ENCODE measurements around the gene SNAPC2.
"Not testable (repeated sequence)": the region's sequence is repeated elsewhere in the genome, so short reads cannot be mapped to it uniquely, and the experiment has no call there.

- not testable (repeated sequence) for TF ChIP-seq CTCF (IDR thresholded peaks at IDR 0.05); ZFX (IDR thresholded peaks at IDR 0.05; ENCODE audit: borderline replicate concordance)
Measured at GRCh38 chr19:7930030-7930429, 9.9 kb downstream of the SNAPC2 start.
